Measurements from ENCODE around the gene CLSTN2. TPM values are rescaled to one million over a fixed set of nuclear protein-coding genes. Genes with fewer than 3 reads are reported as not detected.

Gene CLSTN2
- total RNA-seq, 1 experiment from 2014 or later, result 0.07 TPM

- CTCF ChIA-PET, result no interaction called here
Measured at GRCh38 chr3:140588558-140588957, 653.6 kb downstream of the CLSTN2 start.

GRCh38 chr3:140593766-140594165 lies 658.8 kb downstream of the CLSTN2 start:
- H3K9me3 Mint-ChIP-seq (ENCODE audit: low read depth, unreplicated experiment), result no peaks in the 10 kb centered on the region
- CTCF ChIA-PET, result no interaction called here

More at GRCh38 chr3:140588558-140588957, 653.6 kb downstream of the CLSTN2 start:
- no peaks in the 10 kb centered on the region for H3K9me3 Mint-ChIP-seq (ENCODE audit: low read depth, unreplicated experiment)
- no peak for DNase-seq
- peaks cover 55% of the 10 kb centered on the region for H3K27me3 Mint-ChIP-seq (ENCODE audit: unreplicated experiment)
- no peak for TF ChIP-seq CTCF (IDR thresholded peaks at IDR 0.05; ENCODE audit: unreplicated experiment)
- H3K36me3 Mint-ChIP-seq (ENCODE audit: insufficient read depth, unreplicated experiment), result no peaks in the 10 kb centered on the region
- no peaks in the 10 kb centered on the region for H3K4me1 Mint-ChIP-seq (ENCODE audit: low read depth, unreplicated experiment)
- no peak overlapping the region for H3K27ac Mint-ChIP-seq (ENCODE audit: unreplicated experiment)
- BruUV-seq (replicated peaks), result no TSS peak
- intact Hi-C loops (cut with micrococcal nuclease; ENCODE audit: unreplicated experiment), result no loop called here
- H3K4me3 Mint-ChIP-seq (ENCODE audit: low read depth, unreplicated experiment), result no peak overlapping the region

GRCh38 chr3:140595295-140595694 lies 660.3 kb downstream of the CLSTN2 start:
- Mint-ChIP-seq H3K9me3 (ENCODE audit: low read depth, unreplicated experiment) (no peaks in the 10 kb centered on the region), H3K36me3 (ENCODE audit: insufficient read depth, unreplicated experiment) (no peaks in the 10 kb centered on the region), H3K4me3 (ENCODE audit: low read depth, unreplicated experiment) (no peak overlapping the region), H3K27ac (ENCODE audit: unreplicated experiment) (no peak overlapping the region), H3K4me1 (ENCODE audit: low read depth, unreplicated experiment) (no peaks in the 10 kb centered on the region), H3K27me3 (ENCODE audit: unreplicated experiment) (peaks cover 35% of the 10 kb centered on the region)
- intact Hi-C loops (cut with micrococcal nuclease; ENCODE audit: unreplicated experiment), result no loop called here
- no TSS peak for BruUV-seq (replicated peaks)
- DNase-seq, result no peak
- no peak for TF ChIP-seq CTCF (IDR thresholded peaks at IDR 0.05; ENCODE audit: unreplicated experiment)
- CTCF ChIA-PET, result no interaction called here

More at GRCh38 chr3:140593766-140594165, 658.8 kb downstream of the CLSTN2 start:
- H3K27ac Mint-ChIP-seq (ENCODE audit: unreplicated experiment), result no peak overlapping the region
- BruUV-seq (replicated peaks), result no TSS peak
- intact Hi-C loops (cut with micrococcal nuclease; ENCODE audit: unreplicated experiment), result no loop called here
- H3K4me1 Mint-ChIP-seq (ENCODE audit: low read depth, unreplicated experiment), result no peaks in the 10 kb centered on the region
- no peak for DNase-seq
- H3K4me3 Mint-ChIP-seq (ENCODE audit: low read depth, unreplicated experiment), result no peak overlapping the region
- no peaks in the 10 kb centered on the region for H3K36me3 Mint-ChIP-seq (ENCODE audit: insufficient read depth, unreplicated experiment)
- no peak for TF ChIP-seq CTCF (IDR thresholded peaks at IDR 0.05; ENCODE audit: unreplicated experiment)
- peaks cover 35% of the 10 kb centered on the region for H3K27me3 Mint-ChIP-seq (ENCODE audit: unreplicated experiment)

- H3K27me3 Mint-ChIP-seq (ENCODE audit: unreplicated experiment), result peaks cover 30% of the 10 kb centered on the region
- H3K4me1 Mint-ChIP-seq (ENCODE audit: low read depth, unreplicated experiment), result no peaks in the 10 kb centered on the region
- TF ChIP-seq CTCF (IDR thresholded peaks at IDR 0.05; ENCODE audit: unreplicated experiment), result no peak
- no TSS peak for BruUV-seq (replicated peaks)
- H3K36me3 Mint-ChIP-seq (ENCODE audit: insufficient read depth, unreplicated experiment), result no peaks in the 10 kb centered on the region
- H3K9me3 Mint-ChIP-seq (ENCODE audit: low read depth, unreplicated experiment), result no peaks in the 10 kb centered on the region
- DNase-seq, result no peak
- H3K27ac Mint-ChIP-seq (ENCODE audit: unreplicated experiment), result no peak overlapping the region
- intact Hi-C loops (cut with micrococcal nuclease; ENCODE audit: unreplicated experiment), result no loop called here
- CTCF ChIA-PET, result no interaction called here
- no peak overlapping the region for H3K4me3 Mint-ChIP-seq (ENCODE audit: low read depth, unreplicated experiment)
Measured at GRCh38 chr3:140597364-140597763, 662.4 kb downstream of the CLSTN2 start.
